NCI-H460 (cell line): Measurements from ENCODE around the gene PRSS21. TPM values are rescaled to one million over a fixed set of nuclear protein-coding genes. Genes with fewer than 3 reads are reported as not detected.
A peak's percentile ranks its signal among the peaks of the same experiment; 100 is the strongest.

Source experiments
- DNase-seq: peaks from one replicate; pipeline ENCODE4 v3.0.0-alpha.2; 2016; ENCODE audit warnings: low read depth; ENCODE audit errors: extremely low read depth
- polyA plus RNA-seq: library from polyadenylated mRNA; depleted of rRNA; stranded (reverse); fragments of >200 nt; gene quantifications from 2 replicates; pipeline ENCODE4 v1.2.3, GENCODE V29; 2014; cell fraction: nucleus; rRNA removed
- total RNA-seq: library from RNA; depleted of rRNA; stranded (reverse); fragments of >200 nt; shearing (Covaris generic); gene quantifications from 2 replicates; pipeline ENCODE4 v1.2.3, GENCODE V29; 2014; rRNA removed

The PRSS21 gene
- total RNA-seq: not detected in 2 replicates
- polyA plus RNA-seq: not detected in 2 replicates

- DNase-seq: no peak
Measured at GRCh38 chr16:2816751-2817339, at the start of gene PRSS21. TSS of gene PRSS21 (plus strand) at chr16:2817237. CDS start at chr16:2817269, 32 bp downstream.

- DNase-seq: no peak
Measured at GRCh38 chr16:2767891-2768290, 49.1 kb upstream of the PRSS21 start.

GRCh38 chr16:2768403-2769089, 48.5 kb upstream of the PRSS21 start:
- no peak for DNase-seq

GRCh38 chr16:2769100-2769529, 47.9 kb upstream of the PRSS21 start:
- no peak for DNase-seq

- DNase-seq: no peak
Measured at GRCh38 chr16:2769675-2770056, 47.4 kb upstream of the PRSS21 start.

GRCh38 chr16:2770057-2770951, 46.7 kb upstream of the PRSS21 start:
- DNase-seq: no peak

- no peak for DNase-seq
Measured at GRCh38 chr16:2771496-2772402, 45.3 kb upstream of the PRSS21 start.

GRCh38 chr16:2773188-2773968, 43.7 kb upstream of the PRSS21 start:
- DNase-seq: no peak

GRCh38 chr16:2774161-2774891, 42.7 kb upstream of the PRSS21 start:
- no peak for DNase-seq

GRCh38 chr16:2775131-2775716, 41.8 kb upstream of the PRSS21 start:
- no peak for DNase-seq

- DNase-seq: no peak
Measured at GRCh38 chr16:2775765-2776499, 41.1 kb upstream of the PRSS21 start.

GRCh38 chr16:2776500-2777139, 40.4 kb upstream of the PRSS21 start:
- no peak for DNase-seq

- DNase-seq: peak; percentile 81
Measured at GRCh38 chr16:2777231-2777902, 39.7 kb upstream of the PRSS21 start, which contains the start of gene ELOB. TSS of gene ELOB (minus strand) at chr16:2777280. CDS start at chr16:2777239, 41 bp downstream.

- no peak for DNase-seq
Measured at GRCh38 chr16:2777903-2778629, 39.0 kb upstream of the PRSS21 start.

GRCh38 chr16:2778630-2778958, 38.4 kb upstream of the PRSS21 start:
- DNase-seq: no peak
